Choroid plexus epithelial cell (primary cell): ENCODE results near the gene BRD8.

Source experiments
- DNase-seq: peaks from one replicate; pipeline ENCODE4 v3.0.0-alpha.2; 2010; ENCODE audit warnings: low read depth
- H3K4me3 ChIP-seq: 2 replicates; pipeline ENCODE4 v1.5.1; 2011; ENCODE audit warnings: low read depth, mild to moderate bottlenecking, control low read depth, low read length, moderate library complexity
- CTCF ChIP-seq: conservative IDR thresholded peaks from 2 replicates; pipeline ENCODE4 v1.5.1; 2011; ENCODE audit warnings: low read depth, mild to moderate bottlenecking, control low read depth, inconsistent platforms, low read length, moderate library complexity

BRD8 gene

GRCh38 chr5:138115254-138115653, 63.2 kb downstream of the BRD8 start:
- TF ChIP-seq CTCF = no peak
- no peak for DNase-seq
- no peak overlapping the region for H3K4me3 ChIP-seq

- DNase-seq = peak; percentile 6
- no peak for TF ChIP-seq CTCF
- H3K4me3 ChIP-seq = no peak overlapping the region
Observed at GRCh38 chr5:138111937-138112336, 66.5 kb downstream of the BRD8 start.

GRCh38 chr5:138111181-138111580, 67.2 kb downstream of the BRD8 start:
- no peak for DNase-seq
- TF ChIP-seq CTCF = no peak
- no peak overlapping the region for H3K4me3 ChIP-seq

- no peak for TF ChIP-seq CTCF
- no peak overlapping the region for H3K4me3 ChIP-seq
- no peak for DNase-seq
Observed at GRCh38 chr5:138110266-138110963, 68.0 kb downstream of the BRD8 start.

- DNase-seq = no peak
- TF ChIP-seq CTCF = no peak
- H3K4me3 ChIP-seq = no peak overlapping the region
Observed at GRCh38 chr5:138109463-138110265, 68.8 kb downstream of the BRD8 start.

GRCh38 chr5:138107213-138107612, 71.2 kb downstream of the BRD8 start:
- no peak overlapping the region for H3K4me3 ChIP-seq
- TF ChIP-seq CTCF = no peak
- DNase-seq = no peak

GRCh38 chr5:138105709-138106108, 72.7 kb downstream of the BRD8 start:
- TF ChIP-seq CTCF = no peak
- no peak for DNase-seq
- no peak overlapping the region for H3K4me3 ChIP-seq
